HAP-1 (cell line): ENCODE measurements around the gene HSPB6.

Experiments
- DNase-seq, 2 experiments: peaks; one replicate each; pipeline ENCODE4 v3.0.0-alpha.2; 2016 to 2020; ENCODE audit warnings: low spot score in 2 of 2
- H3K27me3 ChIP-seq: fragments of 250-450 bp; sonication (Bioruptor Pico); 2 replicates; pipeline ENCODE4 v1.5.1; 2020; ENCODE audit warnings: low read depth, mild to moderate bottlenecking, moderate library complexity
- H3K36me3 ChIP-seq: fragments of 250-450 bp; sonication (Bioruptor Pico); replicated peaks from 2 replicates; pipeline ENCODE4 v1.5.1; 2020; ENCODE audit warnings: mild to moderate bottlenecking
- H3K4me1 ChIP-seq: fragments of 250-450 bp; sonication (Bioruptor Pico); 2 replicates; pipeline ENCODE4 v1.5.1; 2020; ENCODE audit warnings: mild to moderate bottlenecking
- H3K4me3 ChIP-seq: fragments of 250-450 bp; sonication (Bioruptor Pico); 2 replicates; pipeline ENCODE4 v1.5.1; 2020; ENCODE audit warnings: mild to moderate bottlenecking, moderate library complexity
- H3K9me3 ChIP-seq: fragments of 250-450 bp; sonication (Bioruptor Pico); 2 replicates; pipeline ENCODE4 v1.5.1; 2020; ENCODE audit warnings: mild to moderate bottlenecking, moderate library complexity
- in situ Hi-C: fragments of 300-500 bp; cut with MboI; formaldehyde crosslinking; loops from 3 replicates; pipeline ENCODE4 v1.14.3; 2020; ENCODE audit warnings: low sequenced_read_pairs, inconsistent platforms, mixed read lengths

Gene HSPB6

GRCh38 chr19:35789978-35790944 lies 33.4 kb upstream of the HSPB6 start:
- DNase-seq: no peak
- no peaks in the 10 kb centered on the region for H3K4me1 ChIP-seq
- no peak overlapping the region for H3K4me3 ChIP-seq
- H3K36me3 ChIP-seq: no peaks in the 10 kb centered on the region
- in situ Hi-C loops: no loop called here
- no peaks in the 10 kb centered on the region for H3K27me3 ChIP-seq
- no peaks in the 10 kb centered on the region for H3K9me3 ChIP-seq

GRCh38 chr19:35789195-35789977 lies 32.6 kb upstream of the HSPB6 start:
- no peaks in the 10 kb centered on the region for H3K9me3 ChIP-seq
- no peaks in the 10 kb centered on the region for H3K36me3 ChIP-seq
- no peaks in the 10 kb centered on the region for H3K4me1 ChIP-seq

GRCh38 chr19:35788205-35788960 lies 31.6 kb upstream of the HSPB6 start:
- Histone ChIP-seq H3K4me1 (no peaks in the 10 kb centered on the region), H3K9me3 (no peaks in the 10 kb centered on the region), H3K27me3 (no peaks in the 10 kb centered on the region), H3K4me3 (no peak overlapping the region), H3K36me3 (no peaks in the 10 kb centered on the region)
- in situ Hi-C loops: no loop called here
- DNase-seq: no peak

More at GRCh38 chr19:35789195-35789977, 32.6 kb upstream of the HSPB6 start:
- Histone ChIP-seq H3K4me3 (no peak overlapping the region), H3K27me3 (no peaks in the 10 kb centered on the region)
- DNase-seq: no peak
- in situ Hi-C loops: no loop called here

DNA sequence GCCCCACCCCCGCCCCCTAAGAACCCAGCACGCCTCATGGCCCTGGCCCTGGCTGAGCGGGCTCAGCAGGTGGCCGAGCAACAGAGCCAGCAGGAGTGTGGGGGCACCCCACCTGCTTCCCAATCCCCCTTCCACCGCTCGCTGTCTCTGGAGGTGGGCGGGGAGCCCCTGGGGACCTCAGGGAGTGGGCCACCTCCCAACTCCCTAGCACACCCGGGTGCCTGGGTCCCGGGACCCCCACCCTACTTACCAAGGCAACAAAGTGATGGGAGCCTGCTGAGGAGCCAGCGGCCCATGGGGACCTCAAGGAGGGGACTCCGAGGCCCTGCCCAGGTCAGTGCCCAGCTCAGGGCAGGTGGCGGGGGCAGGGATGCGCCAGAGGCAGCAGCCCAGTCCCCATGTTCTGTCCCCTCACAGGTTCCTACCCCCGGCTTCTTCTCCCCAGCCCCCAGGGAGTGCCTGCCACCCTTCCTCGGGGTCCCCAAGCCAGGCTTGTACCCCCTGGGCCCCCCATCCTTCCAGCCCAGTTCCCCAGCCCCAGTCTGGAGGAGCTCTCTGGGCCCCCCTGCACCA lies 30.5 kb upstream of the HSPB6 start:
- DNase-seq: no peak
- no peaks in the 10 kb centered on the region for H3K27me3 ChIP-seq
- H3K4me1 ChIP-seq: no peaks in the 10 kb centered on the region
- H3K4me3 ChIP-seq: no peak overlapping the region
- no peaks in the 10 kb centered on the region for H3K9me3 ChIP-seq
- no peaks in the 10 kb centered on the region for H3K36me3 ChIP-seq
- in situ Hi-C loops: no loop called here

DNA sequence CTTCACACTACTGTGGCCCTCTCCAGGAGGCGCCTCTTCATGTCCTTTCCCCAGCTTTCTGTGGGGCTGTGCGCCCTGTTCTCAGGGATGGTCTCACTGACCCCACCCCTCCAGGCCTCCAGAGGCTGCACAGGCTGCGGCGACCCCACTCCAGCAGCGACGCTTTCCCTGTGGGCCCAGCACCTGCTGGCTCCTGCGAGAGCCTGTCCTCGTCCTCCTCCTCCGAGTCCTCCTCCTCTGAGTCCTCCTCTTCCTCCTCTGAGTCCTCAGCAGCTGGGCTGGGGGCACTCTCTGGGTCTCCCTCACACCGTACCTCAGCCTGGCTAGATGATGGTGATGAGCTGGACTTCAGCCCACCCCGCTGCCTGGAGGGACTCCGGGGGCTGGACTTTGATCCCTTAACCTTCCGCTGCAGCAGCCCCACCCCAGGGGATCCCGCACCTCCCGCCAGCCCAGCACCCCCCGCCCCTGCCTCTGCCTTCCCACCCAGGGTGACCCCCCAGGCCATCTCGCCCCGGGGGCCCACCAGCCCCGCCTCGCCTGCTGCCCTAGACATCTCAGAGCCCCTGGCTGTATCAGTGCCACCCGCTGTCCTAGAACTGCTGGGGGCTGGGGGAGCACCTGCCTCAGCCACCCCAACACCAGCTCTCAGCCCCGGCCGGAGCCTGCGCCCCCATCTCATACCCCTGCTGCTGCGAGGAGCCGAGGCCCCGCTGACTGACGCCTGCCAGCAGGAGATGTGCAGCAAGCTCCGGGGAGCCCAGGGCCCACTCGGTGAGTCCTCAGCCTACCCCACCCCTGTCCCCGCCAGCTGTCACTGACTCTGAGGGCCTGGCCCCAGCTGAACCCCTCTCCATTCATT lies 29.7 kb upstream of the HSPB6 start:
- H3K4me1 ChIP-seq: no peaks in the 10 kb centered on the region
- H3K4me3 ChIP-seq: no peak overlapping the region
- no peaks in the 10 kb centered on the region for H3K36me3 ChIP-seq
- no peaks in the 10 kb centered on the region for H3K27me3 ChIP-seq
- no peak for DNase-seq
- no peaks in the 10 kb centered on the region for H3K9me3 ChIP-seq
- in situ Hi-C loops: no loop called here

GRCh38 chr19:35785339-35785627 lies 28.5 kb upstream of the HSPB6 start:
- no peak for DNase-seq
- Histone ChIP-seq H3K4me3 (no peak overlapping the region), H3K36me3 (no peaks in the 10 kb centered on the region), H3K4me1 (no peaks in the 10 kb centered on the region), H3K27me3 (no peaks in the 10 kb centered on the region), H3K9me3 (no peaks in the 10 kb centered on the region)
- in situ Hi-C loops: no loop called here

DNA sequence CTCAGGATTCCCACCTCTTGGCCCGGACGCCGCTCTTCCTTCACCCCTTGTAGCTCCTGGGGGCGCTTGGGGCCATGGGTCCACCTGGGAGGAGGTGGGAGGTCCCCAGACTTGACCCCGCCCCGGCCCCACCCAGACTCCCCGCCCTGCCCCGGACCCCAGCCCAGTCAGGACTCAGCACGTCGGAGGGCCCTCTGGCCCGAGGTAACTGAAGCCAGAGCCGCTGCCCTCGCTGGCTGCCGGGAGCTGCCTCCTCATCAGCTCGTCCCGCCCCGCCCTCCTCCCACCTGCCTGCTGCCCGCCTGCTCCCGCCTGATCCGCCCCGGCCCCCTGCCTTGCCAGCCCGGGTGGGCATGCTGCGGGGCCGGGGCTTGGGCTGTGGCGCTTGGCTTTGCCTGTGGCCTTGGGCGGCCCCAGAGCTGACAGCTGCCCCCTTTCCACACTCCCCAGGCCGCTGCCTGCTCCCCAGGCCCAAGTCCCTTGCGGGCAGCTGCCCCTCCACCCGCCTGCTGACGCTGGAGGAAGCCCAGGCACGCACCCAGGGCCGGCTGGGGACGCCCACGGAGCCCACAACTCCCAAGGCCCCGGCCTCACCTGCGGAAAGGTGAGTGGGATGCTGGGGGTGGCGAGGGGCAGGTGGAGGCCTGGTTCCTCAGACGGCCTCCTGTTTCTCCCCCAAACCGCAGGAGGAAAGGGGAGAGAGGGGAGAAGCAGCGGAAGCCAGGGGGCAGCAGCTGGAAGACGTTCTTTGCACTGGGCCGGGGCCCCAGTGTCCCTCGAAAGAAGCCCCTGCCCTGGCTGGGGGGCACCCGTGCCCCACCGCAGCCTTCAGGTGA lies 27.9 kb upstream of the HSPB6 start:
- Histone ChIP-seq H3K4me1 (no peaks in the 10 kb centered on the region), H3K4me3 (no peak overlapping the region), H3K27me3 (no peaks in the 10 kb centered on the region), H3K9me3 (no peaks in the 10 kb centered on the region), H3K36me3 (no peaks in the 10 kb centered on the region)
- DNase-seq: no peak
- in situ Hi-C loops: no loop called here

DNA sequence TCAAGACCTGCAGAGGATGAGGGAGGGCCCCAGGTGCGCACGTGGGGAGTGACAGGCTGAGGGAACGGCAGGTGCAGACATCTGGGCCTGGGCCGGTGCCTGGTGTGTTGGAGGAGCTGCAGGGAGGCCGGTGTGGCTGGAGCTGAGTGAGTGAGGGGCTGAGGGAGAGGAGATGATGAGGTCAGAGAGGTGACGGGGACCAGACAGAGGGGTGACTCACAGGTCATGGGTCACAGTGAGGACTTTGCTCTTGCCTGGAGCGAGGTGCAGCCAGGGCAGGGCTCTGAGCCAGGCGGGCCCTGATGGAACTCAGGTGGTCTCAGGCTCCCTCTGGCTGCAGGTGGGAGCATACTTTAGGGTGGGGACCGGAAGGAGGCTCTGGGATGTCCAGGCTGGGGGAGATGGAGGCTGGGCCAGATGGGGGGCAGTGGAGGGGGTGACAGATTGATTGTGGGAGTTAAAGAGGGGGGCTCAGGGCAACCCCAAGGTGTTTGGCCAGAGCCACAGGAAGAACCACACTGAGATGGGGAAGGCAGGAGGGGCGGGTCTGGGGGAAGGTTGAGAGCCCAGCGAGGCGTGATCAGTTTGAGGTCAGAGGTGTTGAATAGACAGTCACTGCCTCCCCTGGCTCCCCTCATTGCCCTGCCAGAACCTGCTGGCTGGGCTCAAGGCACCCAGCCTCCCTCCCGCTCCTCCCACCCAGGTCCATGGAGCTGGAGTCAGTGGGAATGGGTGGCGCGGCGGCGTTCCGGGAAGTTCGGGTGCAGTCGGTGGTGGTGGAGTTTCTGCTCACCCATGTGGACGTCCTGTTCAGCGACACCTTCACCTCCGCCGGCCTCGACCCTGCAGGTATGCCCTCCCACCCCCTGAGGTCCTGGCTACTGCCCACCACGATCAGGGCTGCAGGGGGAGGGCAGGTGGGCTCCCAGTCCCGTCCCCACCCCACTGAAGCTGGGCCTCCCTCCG lies 26.9 kb upstream of the HSPB6 start:
- no peaks in the 10 kb centered on the region for H3K9me3 ChIP-seq
- no peak overlapping the region for H3K4me3 ChIP-seq
- H3K27me3 ChIP-seq: no peaks in the 10 kb centered on the region
- H3K36me3 ChIP-seq: no peaks in the 10 kb centered on the region
- in situ Hi-C loops: no loop called here
- H3K4me1 ChIP-seq: no peaks in the 10 kb centered on the region
- no peak for DNase-seq

DNA sequence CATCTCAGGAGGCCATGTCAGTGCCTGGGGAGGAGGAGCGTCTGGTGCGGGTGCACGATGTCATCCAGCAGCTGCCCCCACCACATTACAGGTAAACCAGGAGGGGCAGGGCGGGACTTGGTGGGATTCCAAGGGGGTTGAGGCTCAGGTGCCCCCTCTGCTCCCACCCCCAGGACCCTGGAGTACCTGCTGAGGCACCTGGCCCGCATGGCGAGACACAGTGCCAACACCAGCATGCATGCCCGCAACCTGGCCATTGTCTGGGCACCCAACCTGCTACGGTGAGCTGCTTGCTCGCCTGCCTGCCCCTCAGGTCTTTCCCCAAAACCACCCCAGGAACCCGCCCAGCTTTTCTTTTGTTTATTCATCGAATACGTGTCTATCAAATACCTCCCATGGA lies 25.8 kb upstream of the HSPB6 start:
- no peaks in the 10 kb centered on the region for H3K9me3 ChIP-seq
- no peaks in the 10 kb centered on the region for H3K36me3 ChIP-seq
- H3K4me1 ChIP-seq: no peaks in the 10 kb centered on the region
- no peaks in the 10 kb centered on the region for H3K27me3 ChIP-seq
- no peak for DNase-seq
- H3K4me3 ChIP-seq: no peak overlapping the region
- in situ Hi-C loops: no loop called here

DNA sequence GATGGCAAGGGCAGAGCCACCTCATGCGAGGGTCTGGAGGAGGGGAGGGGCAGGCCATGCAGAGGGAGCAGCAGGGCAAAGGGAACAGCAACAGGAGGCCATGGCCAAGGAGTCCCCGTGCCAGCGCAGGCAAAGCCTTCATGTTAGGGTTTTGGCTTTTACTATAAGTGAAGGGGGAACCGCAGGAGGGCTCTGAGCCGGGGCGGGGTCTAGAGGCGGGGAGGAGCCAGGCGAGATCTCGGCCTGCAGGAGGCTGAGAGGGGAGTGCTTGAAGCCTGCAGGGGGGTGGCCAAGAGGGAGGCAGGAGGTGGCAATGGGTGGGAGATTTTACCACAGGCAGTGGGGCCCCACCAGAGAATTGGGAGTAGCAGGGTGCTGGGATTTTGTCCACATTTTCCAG lies 24.8 kb upstream of the HSPB6 start:
- DNase-seq: no peak
- no peak overlapping the region for H3K4me3 ChIP-seq
- no peaks in the 10 kb centered on the region for H3K27me3 ChIP-seq
- H3K4me1 ChIP-seq: peaks cover under 1% of the 10 kb centered on the region; the same call in 1 of the 2 replicates
- in situ Hi-C loops: no loop called here
- no peaks in the 10 kb centered on the region for H3K9me3 ChIP-seq
- no peaks in the 10 kb centered on the region for H3K36me3 ChIP-seq

- in situ Hi-C loops: no loop called here
- no peaks in the 10 kb centered on the region for H3K9me3 ChIP-seq
- no peaks in the 10 kb centered on the region for H3K36me3 ChIP-seq
- peaks cover 6% of the 10 kb centered on the region; the same call in 1 of the 2 replicates for H3K4me1 ChIP-seq
- H3K27me3 ChIP-seq: no peaks in the 10 kb centered on the region
- no peak overlapping the region for H3K4me3 ChIP-seq
- DNase-seq: no peak
These were observed 23.9 kb upstream of the HSPB6 start for GRCh38 chr19:35780717-35781116.
